Endothelial cell of hepatic sinusoid (primary cell): ENCODE data around the gene TACC2.

Source experiments
- in situ Hi-C: cut with HindIII; loops from 2 replicates; pipeline ENCODE4 v1.10.0; 2017; ENCODE audit warnings: low sequenced_read_pairs

TACC2 gene

GRCh38 chr10:122140941-122141623, 152.1 kb downstream of the TACC2 start:
- in situ Hi-C loops, result loop anchor here (5.0 kb wide), 1 partner anchor 66 kb away; no protein-coding TSS in a partner anchor

- in situ Hi-C loops, result loop anchor here (5.0 kb wide), 1 partner anchor 65 kb away; no protein-coding TSS in a partner anchor
Measured at GRCh38 chr10:122141821-122142640, 153.1 kb downstream of the TACC2 start.

GRCh38 chr10:122142641-122143237, 153.8 kb downstream of the TACC2 start:
- in situ Hi-C loops, result loop anchor here (5.0 kb wide), 1 partner anchor 65 kb away; no protein-coding TSS in a partner anchor

GRCh38 chr10:122143238-122143841, 154.4 kb downstream of the TACC2 start:
- in situ Hi-C loops, result loop anchor here (5.0 kb wide), 1 partner anchor 64 kb away; no protein-coding TSS in a partner anchor

- in situ Hi-C loops, result loop anchor here (5.0 kb wide), 1 partner anchor 63 kb away; no protein-coding TSS in a partner anchor
Measured at GRCh38 chr10:122144199-122144598, 155.2 kb downstream of the TACC2 start.

GRCh38 chr10:122145113-122145512, 156.2 kb downstream of the TACC2 start:
- in situ Hi-C loops, result no loop called here

- in situ Hi-C loops, result no loop called here
Measured at GRCh38 chr10:122147663-122148062, 158.7 kb downstream of the TACC2 start.

- in situ Hi-C loops, result no loop called here
Measured at GRCh38 chr10:122148876-122149560, 160.1 kb downstream of the TACC2 start.

GRCh38 chr10:122149561-122150505, 160.9 kb downstream of the TACC2 start:
- in situ Hi-C loops, result loop anchor here (5.0 to 10.0 kb wide), 2 partner anchors 82 to 95 kb away; no protein-coding TSS in a partner anchor

- in situ Hi-C loops, result loop anchor here (5.0 to 10.0 kb wide), 2 partner anchors 81 to 96 kb away; no protein-coding TSS in a partner anchor
Measured at GRCh38 chr10:122151121-122151694, 162.2 kb downstream of the TACC2 start.

GRCh38 chr10:122152544-122152943, 163.6 kb downstream of the TACC2 start:
- in situ Hi-C loops, result loop anchor here (5.0 to 10.0 kb wide), 2 partner anchors 80 to 98 kb away; no protein-coding TSS in a partner anchor

GRCh38 chr10:122154031-122154544, 165.1 kb downstream of the TACC2 start:
- in situ Hi-C loops, result loop anchor here (5.0 to 10.0 kb wide), 2 partner anchors 78 to 99 kb away; no protein-coding TSS in a partner anchor

GRCh38 chr10:122154545-122155366, 165.8 kb downstream of the TACC2 start:
- in situ Hi-C loops, result loop anchor here (5.0 to 10.0 kb wide), 2 partner anchors 78 to 100 kb away; no protein-coding TSS in a partner anchor

GRCh38 chr10:122157451-122157850, 168.5 kb downstream of the TACC2 start:
- in situ Hi-C loops, result loop anchor here (10.0 kb wide), 1 partner anchor 103 kb away; no protein-coding TSS in a partner anchor

GRCh38 chr10:122158362-122158761, 169.4 kb downstream of the TACC2 start:
- in situ Hi-C loops, result loop anchor here (10.0 kb wide), 1 partner anchor 104 kb away; no protein-coding TSS in a partner anchor

- in situ Hi-C loops, result loop anchor here (10.0 kb wide), 1 partner anchor 105 kb away; no protein-coding TSS in a partner anchor
Measured at GRCh38 chr10:122159141-122159970, 170.4 kb downstream of the TACC2 start.
